Measurements from ENCODE around the gene STMN1.
A peak's percentile ranks its signal among the peaks of the same experiment; 100 is the strongest.

STMN1 gene

GRCh38 chr1:25861316-25862286, 44.6 kb downstream of the STMN1 start:
- DNase-seq (ENCODE audit: low read depth): no peak
- in situ Hi-C loops (cut with HindIII; ENCODE audit: low sequenced_read_pairs): no loop called here
- TF ChIP-seq, protein P1, sequence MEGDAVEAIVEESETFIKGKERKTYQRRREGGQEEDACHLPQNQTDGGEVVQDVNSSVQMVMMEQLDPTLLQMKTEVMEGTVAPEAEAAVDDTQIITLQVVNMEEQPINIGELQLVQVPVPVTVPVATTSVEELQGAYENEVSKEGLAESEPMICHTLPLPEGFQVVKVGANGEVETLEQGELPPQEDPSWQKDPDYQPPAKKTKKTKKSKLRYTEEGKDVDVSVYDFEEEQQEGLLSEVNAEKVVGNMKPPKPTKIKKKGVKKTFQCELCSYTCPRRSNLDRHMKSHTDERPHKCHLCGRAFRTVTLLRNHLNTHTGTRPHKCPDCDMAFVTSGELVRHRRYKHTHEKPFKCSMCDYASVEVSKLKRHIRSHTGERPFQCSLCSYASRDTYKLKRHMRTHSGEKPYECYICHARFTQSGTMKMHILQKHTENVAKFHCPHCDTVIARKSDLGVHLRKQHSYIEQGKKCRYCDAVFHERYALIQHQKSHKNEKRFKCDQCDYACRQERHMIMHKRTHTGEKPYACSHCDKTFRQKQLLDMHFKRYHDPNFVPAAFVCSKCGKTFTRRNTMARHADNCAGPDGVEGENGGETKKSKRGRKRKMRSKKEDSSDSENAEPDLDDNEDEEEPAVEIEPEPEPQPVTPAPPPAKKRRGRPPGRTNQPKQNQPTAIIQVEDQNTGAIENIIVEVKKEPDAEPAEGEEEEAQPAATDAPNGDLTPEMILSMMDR (IDR thresholded peaks at IDR 0.05; ENCODE audit: low read depth, low read length, missing control alignments): no peak
- H3K4me3 ChIP-seq (ENCODE audit: low read depth, low read length): no peak overlapping the region

- H3K4me3 ChIP-seq (ENCODE audit: low read depth, low read length): peak within 1 kb of the TSS; percentile 68
- TF ChIP-seq, protein P1 (IDR thresholded peaks at IDR 0.05; ENCODE audit: low read depth, low read length, missing control alignments): no peak
- in situ Hi-C loops (cut with HindIII; ENCODE audit: low sequenced_read_pairs): no loop called here
- peak; percentile 48 for DNase-seq (ENCODE audit: low read depth)
Measured at GRCh38 chr1:25858906-25859789, 47.1 kb downstream of the STMN1 start, which contains the start of gene AUNIP. AUNIP (minus strand) TSS chr1:25859457; CDS start chr1:25859357, 100 bp downstream.

GRCh38 chr1:25858494-25858893, 47.7 kb downstream of the STMN1 start:
- in situ Hi-C loops (cut with HindIII; ENCODE audit: low sequenced_read_pairs): no loop called here
- peak overlapping the region; percentile 68 for H3K4me3 ChIP-seq (ENCODE audit: low read depth, low read length)
- TF ChIP-seq, protein P1 (IDR thresholded peaks at IDR 0.05; ENCODE audit: low read depth, low read length, missing control alignments): no peak
- no peak for DNase-seq (ENCODE audit: low read depth)

DNA sequence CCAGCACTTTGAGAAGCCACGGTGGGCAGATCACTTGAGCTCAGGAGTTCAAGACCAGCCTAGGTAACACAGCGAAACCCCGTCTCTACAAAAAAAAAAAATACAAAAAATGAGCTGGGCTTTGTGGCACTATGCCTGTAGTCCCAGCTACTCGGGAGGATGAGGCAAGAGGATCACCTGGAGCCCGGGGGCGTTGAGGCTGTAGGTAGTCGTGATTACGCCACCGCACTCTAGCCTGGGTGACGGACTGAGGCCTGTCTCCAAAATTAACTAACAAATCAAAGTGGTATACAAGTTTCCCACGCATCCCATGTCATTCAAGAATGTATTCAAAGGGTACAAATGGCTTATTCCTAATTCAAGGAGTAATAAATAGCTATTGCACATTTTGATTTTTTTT, 49.4 kb downstream of the STMN1 start:
- no peak for DNase-seq (ENCODE audit: low read depth)
- TF ChIP-seq, protein P1 (IDR thresholded peaks at IDR 0.05; ENCODE audit: low read depth, low read length, missing control alignments): no peak
- in situ Hi-C loops (cut with HindIII; ENCODE audit: low sequenced_read_pairs): no loop called here
- no peak overlapping the region for H3K4me3 ChIP-seq (ENCODE audit: low read depth, low read length)

GRCh38 chr1:25854554-25854953, 51.7 kb downstream of the STMN1 start:
- in situ Hi-C loops (cut with HindIII; ENCODE audit: low sequenced_read_pairs): no loop called here
- DNase-seq (ENCODE audit: low read depth): no peak
- no peak overlapping the region for H3K4me3 ChIP-seq (ENCODE audit: low read depth, low read length)
- TF ChIP-seq, protein P1 (IDR thresholded peaks at IDR 0.05; ENCODE audit: low read depth, low read length, missing control alignments): no peak

Data from astrocyte of the cerebellum (primary cell).